ENCODE measurements around the gene KCNK15. TPM values are rescaled to one million over a fixed set of nuclear protein-coding genes. Genes with fewer than 3 reads are reported as not detected.

Gene KCNK15
- total and polyA plus RNA-seq, 10 of the 15 experiments (the other 5 are each of a cell fraction or from before 2014, with no cell fraction given) = not detected

GRCh38 chr20:44707018-44707579, 38.6 kb upstream of the KCNK15 start:
- in situ Hi-C loops (cut with MboI) = no loop called here
- Histone ChIP-seq H3K4me1 (ENCODE audit: control insufficient read depth, insufficient read depth, low read length) (peaks cover 4% of the 10 kb centered on the region), H3K4me3 (no peak overlapping the region), H2AFZ (ENCODE audit: control insufficient read depth, low read depth, low read length) (no peak overlapping the region), H4K20me1 (ENCODE audit: control insufficient read depth, insufficient read depth) (no peaks in the 10 kb centered on the region), H3K27ac (ENCODE audit: control insufficient read depth, insufficient read depth) (no peak overlapping the region), H3K36me3 (ENCODE audit: control insufficient read depth in 2 of 2, insufficient read depth in 2 of 2, low read length in 1 of 2) (no peaks in the 10 kb centered on the region), H3K27me3 (replicated peaks in 1 of 2; ENCODE audit: control insufficient read depth in 2 of 2, insufficient read depth in 2 of 2, low read length in 1 of 2) (peaks cover 0 to 3% of the 10 kb centered on the region in 2 experiments; a peak in 2 of 4 replicates), H3K79me2 (ENCODE audit: control insufficient read depth, insufficient read depth, low read length) (no peaks in the 10 kb centered on the region), H3K9ac (ENCODE audit: control insufficient read depth, insufficient read depth, low read length) (no peak overlapping the region), H3K9me3 (replicated peaks; ENCODE audit: control insufficient read depth, insufficient read depth, low read length) (no peaks in the 10 kb centered on the region), H3K4me2 (ENCODE audit: control insufficient read depth, insufficient read depth) (no peak overlapping the region)
- no TSS peak for BruUV-seq (replicated peaks)
- DNase-seq (ENCODE audit: low read depth, low spot score) (no peak), FAIRE-seq (no peak), ATAC-seq (no peak)
- ChIA-PET POLR2A (no interaction called here), SMC1A (ENCODE audit: uncharacterized antibody, unreplicated experiment) (no interaction called here), CTCF (no interaction called here), RAD21 (ENCODE audit: unreplicated experiment) (no interaction called here)
- TF ChIP-seq IRF4 (IDR thresholded peaks at IDR 0.05; ENCODE audit: low read depth, low read length) = no peak
- no peak for TF ChIP-seq ZBED1 (IDR thresholded peaks at IDR 0.05; ENCODE audit: borderline replicate concordance)
- intact Hi-C loops (cut with micrococcal nuclease; ENCODE audit: unreplicated experiment) = no loop called here
- WGBS (ENCODE audit: insufficient coverage, insufficient replicate concordance, low lambda C conversion rate, missing lambda C conversion rate) = 26% methylated on average over 5 of the region's 5 CpGs

GRCh38 chr20:44709380-44709779, 36.3 kb upstream of the KCNK15 start:
- ChIA-PET POLR2A (interaction anchor here (0.7 kb wide), 1 partner anchor 72 kb away, joined by 5 read pairs; no protein-coding TSS in a partner anchor), SMC1A (ENCODE audit: uncharacterized antibody, unreplicated experiment) (interaction anchor here (0.9 kb wide), 1 partner anchor 9 kb away, joined by 3 read pairs; no protein-coding TSS in a partner anchor), RAD21 (ENCODE audit: unreplicated experiment) (no interaction called here), CTCF (interaction anchor here (1.3 kb wide), 1 partner anchor 24 kb away, joined by 3 read pairs; no protein-coding TSS in a partner anchor)
- in situ Hi-C loops (cut with MboI) (no loop called here), intact Hi-C loops (cut with micrococcal nuclease; ENCODE audit: unreplicated experiment) (no loop called here)
- no peak for FAIRE-seq
- Histone ChIP-seq H3K79me2 (ENCODE audit: control insufficient read depth, insufficient read depth, low read length) (no peaks in the 10 kb centered on the region), H3K36me3 (ENCODE audit: control insufficient read depth in 2 of 2, insufficient read depth in 2 of 2, low read length in 1 of 2) (no peaks in the 10 kb centered on the region), H3K27me3 (replicated peaks in 1 of 2; ENCODE audit: control insufficient read depth in 2 of 2, insufficient read depth in 2 of 2, low read length in 1 of 2) (peaks cover 0 to 3% of the 10 kb centered on the region in 2 experiments; a peak in 2 of 4 replicates), H3K4me1 (ENCODE audit: control insufficient read depth, insufficient read depth, low read length) (no peaks in the 10 kb centered on the region), H2AFZ (ENCODE audit: control insufficient read depth, low read depth, low read length) (no peak overlapping the region), H4K20me1 (ENCODE audit: control insufficient read depth, insufficient read depth) (no peaks in the 10 kb centered on the region), H3K9ac (ENCODE audit: control insufficient read depth, insufficient read depth, low read length) (no peak overlapping the region), H3K4me2 (ENCODE audit: control insufficient read depth, insufficient read depth) (no peak overlapping the region), H3K27ac (ENCODE audit: control insufficient read depth, insufficient read depth) (no peak overlapping the region), H3K4me3 (no peak overlapping the region), H3K9me3 (replicated peaks; ENCODE audit: control insufficient read depth, insufficient read depth, low read length) (no peaks in the 10 kb centered on the region)
- no peak for ATAC-seq
- WGBS (ENCODE audit: insufficient coverage, insufficient replicate concordance, low lambda C conversion rate, missing lambda C conversion rate) = 30% methylated on average over 11 of the region's 11 CpGs
- DNase-seq (ENCODE audit: low read depth, low spot score) = no peak
- BruUV-seq (replicated peaks) = no TSS peak
- no peak for TF ChIP-seq ZBED1 (IDR thresholded peaks at IDR 0.05; ENCODE audit: borderline replicate concordance)
- no peak for TF ChIP-seq CUX1 (IDR thresholded peaks at IDR 0.05; ENCODE audit: insufficient replicate concordance, low read depth, low read length)
- no peak for TF ChIP-seq CHD4 (IDR thresholded peaks at IDR 0.05)
- no peak for TF ChIP-seq SMARCA5 (IDR thresholded peaks at IDR 0.05)
- TF ChIP-seq MXI1 (IDR thresholded peaks at IDR 0.05; ENCODE audit: low read depth, low read length) = no peak
- TF ChIP-seq MEF2B (IDR thresholded peaks at IDR 0.05; ENCODE audit: partially characterized antibody, poor library complexity, severe bottlenecking) = no peak
- no peak for TF ChIP-seq NRF1 (conservative IDR thresholded peaks at IDR 0.05; ENCODE audit: low read depth, low read length)
